ENCODE data around the gene TFAP2D.

Gene TFAP2D

DNA sequence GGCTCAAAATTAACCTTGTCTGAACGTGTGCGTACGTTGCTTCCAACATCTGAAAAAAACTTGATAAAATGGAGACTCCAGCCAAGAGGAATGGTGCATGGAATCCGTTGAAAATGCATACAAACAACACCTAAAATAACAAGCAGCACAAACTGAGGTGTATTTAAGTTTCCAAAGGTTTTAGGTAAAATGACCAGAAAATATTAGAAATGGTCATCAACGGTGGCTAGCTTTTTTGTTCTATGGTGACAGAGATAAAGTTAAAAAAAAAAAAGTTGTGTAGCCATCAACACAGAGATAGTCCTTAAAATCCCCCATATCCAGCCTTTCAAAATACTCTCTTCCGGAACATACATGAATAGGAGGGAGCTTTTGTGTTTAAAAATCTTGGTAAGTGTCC lies 104.7 kb downstream of the TFAP2D start:
- in situ Hi-C loops (cut with HindIII; ENCODE audit: low sequenced_read_pairs): no loop called here

DNA sequence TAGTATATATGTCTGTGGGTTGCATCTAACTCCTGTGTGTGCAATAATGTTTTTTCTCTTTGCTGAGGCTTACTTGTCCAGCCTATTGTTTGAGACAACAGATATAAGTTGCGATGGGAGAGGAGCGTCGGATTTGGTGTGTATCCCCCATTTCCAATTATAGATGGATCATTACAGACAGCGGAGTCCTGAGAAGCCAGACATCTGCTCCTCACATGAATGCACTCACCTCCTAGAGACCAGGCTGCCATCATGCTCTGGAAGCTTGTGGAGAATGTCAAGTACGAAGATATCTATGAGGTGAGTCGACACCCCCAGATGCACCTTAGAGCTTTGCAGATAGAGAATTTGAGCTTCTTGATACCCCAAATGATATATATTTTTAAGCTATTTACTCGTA lies 105.3 kb downstream of the TFAP2D start, which contains the start of gene TFAP2B:
Gene TFAP2B (plus strand): TSS at position 199 of the 400 bp plus-strand sequence. CDS start 21 bp downstream, at position 220.
- in situ Hi-C loops (cut with HindIII; ENCODE audit: low sequenced_read_pairs): no loop called here

DNA sequence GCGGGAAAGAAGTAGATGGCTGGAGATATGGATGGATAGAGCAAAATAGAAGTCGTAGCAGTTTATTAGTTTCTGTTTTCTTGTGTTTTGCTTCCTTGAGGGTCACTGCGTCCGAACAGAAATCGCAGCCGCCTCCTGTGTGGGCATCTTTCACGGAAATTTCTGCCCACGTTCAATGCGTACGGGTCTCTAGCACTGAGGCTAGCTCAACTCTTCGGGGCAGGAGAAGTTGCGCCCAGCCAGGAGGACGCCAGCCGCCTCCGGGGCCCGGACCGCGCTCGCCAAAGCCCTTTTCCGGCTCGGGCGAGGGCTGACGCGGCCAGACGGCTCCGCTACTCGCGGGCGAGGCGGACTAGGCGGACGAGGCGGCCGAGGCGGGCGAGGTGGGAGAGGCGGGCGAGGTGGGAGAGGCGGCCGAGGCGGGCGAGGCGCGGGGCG lies 106.2 kb downstream of the TFAP2D start:
- in situ Hi-C loops (cut with HindIII; ENCODE audit: low sequenced_read_pairs): no loop called here

GRCh38 chr6:50819904-50820868 lies 106.9 kb downstream of the TFAP2D start:
- in situ Hi-C loops (cut with HindIII; ENCODE audit: low sequenced_read_pairs): no loop called here

DNA sequence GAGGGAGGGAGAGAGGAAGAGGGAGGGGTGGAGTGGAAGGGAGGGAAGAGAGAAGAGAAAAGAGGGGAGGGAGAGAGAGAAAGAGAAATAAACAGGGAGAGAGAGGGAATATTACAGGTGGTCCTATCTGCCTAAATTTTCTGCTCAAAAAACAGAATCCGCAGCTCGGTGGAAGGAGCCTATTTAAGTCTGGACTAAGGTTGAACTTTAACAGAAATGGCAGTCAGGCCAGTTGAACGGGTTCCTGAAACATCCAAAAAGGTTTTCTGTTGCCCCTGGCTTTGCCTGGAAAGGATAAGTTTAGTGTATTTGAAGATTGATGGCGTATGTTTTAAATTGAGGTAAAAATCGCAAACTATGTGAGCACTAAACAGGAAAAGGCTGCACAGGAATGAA lies 107.5 kb downstream of the TFAP2D start:
- in situ Hi-C loops (cut with HindIII; ENCODE audit: low sequenced_read_pairs): no loop called here

DNA sequence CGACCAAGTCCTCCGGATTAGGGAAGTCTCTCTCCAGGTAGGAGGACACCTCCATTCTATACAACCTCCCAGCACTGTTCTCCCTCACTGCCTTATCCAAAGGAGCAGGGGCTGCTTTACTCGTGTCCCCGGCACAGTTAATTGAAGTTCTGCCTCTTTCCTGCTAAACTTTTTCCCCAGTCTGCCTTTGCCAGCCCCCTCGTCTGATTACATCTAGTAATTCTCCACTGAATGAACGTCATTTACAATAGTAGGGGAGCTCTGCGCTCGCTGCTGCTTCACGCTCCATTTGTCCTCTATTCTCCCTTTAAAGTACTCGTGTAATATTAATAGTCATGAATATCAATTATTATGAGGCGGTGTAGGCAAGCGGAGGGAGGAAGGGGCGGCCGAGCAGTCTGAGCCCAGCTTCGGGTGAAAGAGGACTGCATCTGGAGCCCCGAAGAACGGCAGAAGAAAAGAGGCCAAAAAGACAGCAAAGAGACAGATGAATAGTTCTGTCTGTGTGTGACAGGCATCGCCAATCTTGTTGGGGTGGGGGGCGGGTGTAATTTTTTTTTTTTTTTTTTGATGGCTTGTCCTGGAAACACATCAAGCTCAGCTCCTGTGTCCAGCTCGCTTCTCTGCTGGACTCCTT lies 108.2 kb downstream of the TFAP2D start:
- in situ Hi-C loops (cut with HindIII; ENCODE audit: low sequenced_read_pairs): no loop called here

GRCh38 chr6:50822078-50822476 lies 108.8 kb downstream of the TFAP2D start:
- in situ Hi-C loops (cut with HindIII; ENCODE audit: low sequenced_read_pairs): no loop called here
